ENCODE measurements around the gene INF2.
"Not testable (repeated sequence)": the region's sequence is repeated elsewhere in the genome, so short reads cannot be mapped to it uniquely, and the experiment has no call there.

Gene INF2

GRCh38 chr14:104689109-104689880 is at the start of gene INF2:
INF2 (plus strand) TSS chr14:104689618; CDS start chr14:104701366, 11,748 bp downstream.
- DNase-seq = peak; percentile 76

GRCh38 chr14:104639885-104640548 is 49.4 kb upstream of the INF2 start:
- DNase-seq = peak; percentile 63

GRCh38 chr14:104640681-104641080 is 48.7 kb upstream of the INF2 start:
- no peak for DNase-seq

GRCh38 chr14:104641753-104642539 is 47.5 kb upstream of the INF2 start:
- no peak for DNase-seq

- DNase-seq = no peak
Observed at GRCh38 chr14:104642540-104642868, 46.9 kb upstream of the INF2 start.

- DNase-seq = no peak
Observed at GRCh38 chr14:104643306-104643705, 46.1 kb upstream of the INF2 start.

- DNase-seq = no peak
Observed at GRCh38 chr14:104644091-104644635, 45.3 kb upstream of the INF2 start.

GRCh38 chr14:104644656-104645378 is 44.6 kb upstream of the INF2 start:
- no peak for DNase-seq

- no peak for DNase-seq
Observed at GRCh38 chr14:104647467-104648043, 41.9 kb upstream of the INF2 start.

- DNase-seq = peak; percentile 77
Observed at GRCh38 chr14:104650057-104650980, 39.1 kb upstream of the INF2 start.

- DNase-seq = no peak
Observed at GRCh38 chr14:104650981-104651875, 38.2 kb upstream of the INF2 start.

- DNase-seq = no peak
Observed at GRCh38 chr14:104651876-104652260, 37.5 kb upstream of the INF2 start.

GRCh38 chr14:104652386-104652785 is 37.0 kb upstream of the INF2 start:
- no peak for DNase-seq

- not testable (repeated sequence) for DNase-seq
Observed at GRCh38 chr14:104653130-104653920, 36.1 kb upstream of the INF2 start.

GRCh38 chr14:104654119-104654518 is 35.3 kb upstream of the INF2 start:
- no peak for DNase-seq

GRCh38 chr14:104655128-104655848 is 34.1 kb upstream of the INF2 start:
- no peak for DNase-seq

GRCh38 chr14:104656014-104656714 is 33.3 kb upstream of the INF2 start:
- DNase-seq = no peak

GRCh38 chr14:104657101-104657524 is 32.3 kb upstream of the INF2 start:
- DNase-seq = no peak

Measured in CD4-positive, alpha-beta T cell treated with Interleukin-17A for 4 hours (primary cell).